Epithelial cell of proximal tubule (primary cell): Measurements from ENCODE around the gene FETUB. TPM values are rescaled to one million over a fixed set of nuclear protein-coding genes. Genes with fewer than 3 reads are reported as not detected.

Experiments
- DNase-seq: peaks from one replicate; pipeline ENCODE4 v3.0.0-alpha.2; 2011; ENCODE audit warnings: low read depth
- H3K4me3 ChIP-seq: 2 replicates; pipeline ENCODE4 v1.5.1; 2011; ENCODE audit warnings: low read depth, mild to moderate bottlenecking, low read length
- CTCF ChIP-seq: conservative IDR thresholded peaks from 2 replicates; pipeline ENCODE4 v1.5.1; 2012; ENCODE audit warnings: low read depth, mild to moderate bottlenecking, low read length
- total RNA-seq: library from RNA; depleted of rRNA; stranded (reverse); fragments of >200 nt; gene quantifications from 2 replicates; pipeline ENCODE4 v1.2.3, GENCODE V29; 2015

Gene FETUB
- total RNA-seq, 1 donor from 2014 or later = not detected

GRCh38 chr3:186663361-186664118 is 23.3 kb downstream of the FETUB start:
- no peak for DNase-seq
- TF ChIP-seq CTCF = no peak
- no peak overlapping the region for H3K4me3 ChIP-seq

- no peak overlapping the region for H3K4me3 ChIP-seq
- DNase-seq = no peak
- TF ChIP-seq CTCF = no peak
Observed at GRCh38 chr3:186664119-186664495, 23.9 kb downstream of the FETUB start.

- H3K4me3 ChIP-seq = no peak overlapping the region
- no peak for TF ChIP-seq CTCF
- no peak for DNase-seq
Observed at GRCh38 chr3:186664506-186664905, 24.3 kb downstream of the FETUB start.

GRCh38 chr3:186665625-186666188 is 25.5 kb downstream of the FETUB start, which contains the start of gene HRG:
Gene HRG (plus strand): TSS chr3:186666014. CDS start chr3:186666032, 18 bp downstream.
- no peak for TF ChIP-seq CTCF
- no peak within 1 kb of the TSS for H3K4me3 ChIP-seq
- DNase-seq = no peak

GRCh38 chr3:186668426-186668825 is 28.2 kb downstream of the FETUB start:
- DNase-seq = no peak
- no peak for TF ChIP-seq CTCF

GRCh38 chr3:186669378-186670084 is 29.3 kb downstream of the FETUB start:
- DNase-seq = no peak
- TF ChIP-seq CTCF = no peak
- no peak overlapping the region for H3K4me3 ChIP-seq

More at GRCh38 chr3:186668426-186668825, 28.2 kb downstream of the FETUB start:
- H3K4me3 ChIP-seq = no peak overlapping the region
